ENCODE measurements around the gene TIPRL.

Gene TIPRL

GRCh38 chr1:168216171-168216570 is 37.4 kb downstream of the TIPRL start:
- no peak for DNase-seq (ENCODE audit: low spot score)

- DNase-seq (ENCODE audit: low spot score), result no peak
These were observed 38.9 kb downstream of the TIPRL start for GRCh38 chr1:168217664-168218063.

GRCh38 chr1:168218658-168219057 is 39.9 kb downstream of the TIPRL start:
- DNase-seq (ENCODE audit: low spot score), result no peak

DNA sequence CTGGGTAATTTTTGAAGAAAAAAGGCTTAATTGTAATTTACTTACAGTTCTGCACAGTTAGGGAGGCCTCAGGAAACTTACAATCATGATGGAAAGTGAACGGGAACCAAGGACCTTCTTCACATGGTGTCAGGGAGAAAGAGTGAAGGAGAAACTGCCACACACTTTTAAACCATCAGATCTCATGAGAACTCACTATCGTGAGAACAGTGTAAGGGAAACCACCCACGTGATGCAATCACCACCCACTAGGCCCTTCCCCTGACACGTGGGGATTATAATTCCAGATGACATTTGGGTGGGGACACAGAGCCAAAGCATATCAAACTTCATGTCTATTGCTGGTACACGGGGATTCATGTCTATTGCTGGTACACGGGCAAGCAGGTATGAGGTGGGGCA is 41.7 kb downstream of the TIPRL start:
- DNase-seq (ENCODE audit: low spot score), result no peak

GRCh38 chr1:168221275-168221674 is 42.5 kb downstream of the TIPRL start:
- DNase-seq (ENCODE audit: low spot score), result no peak

- no peak for DNase-seq (ENCODE audit: low spot score)
These were observed 44.5 kb downstream of the TIPRL start for GRCh38 chr1:168223261-168223660.

GRCh38 chr1:168223681-168224540 is 45.1 kb downstream of the TIPRL start:
- DNase-seq (ENCODE audit: low spot score), result no peak

DNA sequence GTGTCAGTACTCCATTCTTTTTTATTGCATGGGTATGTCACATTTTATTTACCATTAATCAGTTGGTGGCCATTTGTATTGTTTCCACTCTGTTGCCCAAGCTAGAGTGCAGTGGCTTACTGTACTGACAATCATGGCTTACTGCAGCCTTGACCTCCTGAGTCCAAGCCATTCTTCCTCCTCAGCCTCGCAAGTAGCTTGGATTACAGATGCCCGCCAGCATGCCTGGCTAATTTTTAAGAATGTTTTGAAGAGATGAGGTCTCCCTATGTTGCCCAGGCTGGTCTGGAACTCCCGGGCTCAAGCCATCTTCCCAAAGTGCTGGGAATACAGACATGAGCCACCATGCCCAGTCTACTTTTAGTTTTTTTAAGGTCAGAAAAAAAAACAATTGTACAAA is 46.2 kb downstream of the TIPRL start:
- no peak for DNase-seq (ENCODE audit: low spot score)

DNA sequence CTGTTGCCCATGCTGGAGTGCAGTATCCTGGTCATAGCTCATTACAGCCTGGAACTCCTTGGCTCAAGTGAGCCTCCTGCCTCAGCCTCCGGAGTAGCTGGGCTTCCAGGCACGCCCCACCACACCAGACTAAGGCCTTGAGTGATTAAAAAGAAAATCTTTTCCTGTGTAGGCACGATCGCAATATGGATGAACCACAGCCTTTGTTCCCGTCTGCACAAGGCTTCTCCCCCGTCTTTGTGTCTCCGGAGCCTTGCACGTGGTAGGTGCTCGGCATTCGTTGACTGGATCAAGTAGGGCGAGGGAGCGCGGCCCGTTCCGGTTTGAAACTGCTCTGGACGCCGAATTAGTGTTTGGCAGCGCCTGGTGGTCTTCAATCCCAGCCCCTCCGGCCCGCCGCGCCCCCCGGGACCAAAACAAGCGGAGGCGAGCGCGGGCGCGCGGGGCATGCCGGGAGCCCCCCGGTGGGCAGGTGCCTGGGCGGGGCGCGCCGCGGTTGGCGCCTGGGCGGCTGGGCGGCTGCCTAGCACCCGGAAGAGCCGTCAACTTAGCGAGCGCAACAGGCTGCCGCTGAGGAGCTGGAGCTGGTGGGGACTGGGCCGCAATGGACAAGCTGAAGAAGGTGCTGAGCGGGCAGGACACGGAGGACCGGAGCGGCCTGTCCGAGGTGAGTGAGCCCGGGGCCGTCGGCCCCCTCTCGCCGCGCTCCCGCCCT is 46.9 kb downstream of the TIPRL start, which contains the start of gene SFT2D2:
Gene SFT2D2, plus strand, starts transcription at position 529 of the 715 bp plus-strand sequence. Its CDS starts 76 bp downstream, at position 605.
- peak; percentile 95 for DNase-seq (ENCODE audit: low spot score)

GRCh38 chr1:168227620-168228019 is 48.9 kb downstream of the TIPRL start:
- peak; percentile 37 for DNase-seq (ENCODE audit: low spot score)

DNA sequence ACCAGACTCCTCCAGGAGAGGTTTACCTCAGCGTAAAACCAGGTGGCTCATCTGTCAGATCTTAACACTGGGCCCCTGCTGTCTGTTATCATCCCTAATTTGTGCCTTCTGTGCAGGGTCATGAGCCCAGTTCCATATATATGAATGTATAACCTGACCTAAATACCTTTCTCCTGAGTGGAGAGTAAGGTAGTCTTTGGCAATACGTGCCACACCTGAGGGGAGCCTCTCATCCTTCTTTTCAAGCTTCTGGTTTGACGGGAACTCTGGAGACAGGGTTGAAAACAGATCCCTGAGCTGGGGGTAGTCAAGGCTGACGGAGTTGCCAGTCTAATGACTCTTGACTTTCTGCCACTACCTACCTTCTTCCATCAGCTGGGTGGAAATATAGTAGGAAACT is 51.1 kb downstream of the TIPRL start:
- no peak for DNase-seq (ENCODE audit: low spot score)

- DNase-seq (ENCODE audit: low spot score), result no peak
These were observed 51.9 kb downstream of the TIPRL start for GRCh38 chr1:168230709-168231108.

GRCh38 chr1:168234846-168235547 is 56.2 kb downstream of the TIPRL start:
- peak; percentile 62 for DNase-seq (ENCODE audit: low spot score)

DNA sequence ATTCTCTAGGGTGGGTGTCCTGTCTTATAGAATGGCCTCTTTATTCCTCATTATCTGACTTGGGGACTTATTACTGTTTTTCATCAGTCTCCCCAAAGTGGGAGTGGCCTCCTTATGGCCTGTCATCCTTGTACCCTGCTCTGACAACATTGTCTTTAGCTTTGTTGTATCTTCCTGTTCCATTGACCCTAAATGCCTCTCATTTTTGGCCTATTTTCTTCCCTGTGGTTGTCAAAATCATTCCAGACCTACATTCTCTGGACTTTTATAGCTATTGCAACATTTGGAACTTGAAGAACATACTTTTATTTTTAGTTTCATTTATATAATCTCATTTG is 56.8 kb downstream of the TIPRL start:
- DNase-seq (ENCODE audit: low spot score), result peak; percentile 70

- DNase-seq (ENCODE audit: low spot score), result no peak
These were observed 57.2 kb downstream of the TIPRL start for GRCh38 chr1:168235937-168236336.

DNA sequence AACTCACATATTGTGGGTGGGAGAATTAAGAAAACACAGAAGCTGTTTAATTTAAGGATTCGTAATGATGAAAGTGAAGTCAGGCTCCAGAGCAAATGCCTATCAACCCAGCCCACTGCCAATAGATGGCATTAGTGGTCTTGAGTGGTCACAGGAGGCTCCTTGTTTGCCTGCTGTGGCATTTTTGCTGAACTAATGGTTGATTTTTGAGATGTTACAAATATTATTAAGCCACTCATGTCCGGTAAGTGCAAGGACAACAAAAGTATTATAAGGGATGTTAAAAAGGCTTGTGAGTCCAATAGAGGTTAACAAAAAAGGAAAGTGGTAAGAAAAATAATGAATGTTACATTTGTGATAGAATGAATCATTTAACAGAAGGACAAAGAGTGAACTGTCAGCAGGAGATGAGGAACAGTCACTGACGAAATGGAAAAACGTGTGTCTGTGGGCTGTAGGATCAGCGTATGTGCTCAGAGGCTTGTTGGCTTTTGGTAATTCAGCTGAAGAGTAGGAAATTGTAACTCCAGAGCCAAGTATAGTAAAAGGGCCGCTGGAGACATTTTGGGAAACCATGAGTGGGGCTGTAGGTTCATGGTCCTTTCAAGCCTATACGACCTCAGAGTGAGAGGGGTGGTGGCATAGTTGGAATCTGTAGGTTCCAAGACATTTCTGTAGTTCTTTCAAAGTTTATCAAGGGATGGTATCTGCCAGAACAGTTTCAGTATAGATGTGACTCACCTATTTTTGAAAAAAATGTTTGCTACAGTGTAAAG is 58.3 kb downstream of the TIPRL start:
- no peak for DNase-seq (ENCODE audit: low spot score)

DNA sequence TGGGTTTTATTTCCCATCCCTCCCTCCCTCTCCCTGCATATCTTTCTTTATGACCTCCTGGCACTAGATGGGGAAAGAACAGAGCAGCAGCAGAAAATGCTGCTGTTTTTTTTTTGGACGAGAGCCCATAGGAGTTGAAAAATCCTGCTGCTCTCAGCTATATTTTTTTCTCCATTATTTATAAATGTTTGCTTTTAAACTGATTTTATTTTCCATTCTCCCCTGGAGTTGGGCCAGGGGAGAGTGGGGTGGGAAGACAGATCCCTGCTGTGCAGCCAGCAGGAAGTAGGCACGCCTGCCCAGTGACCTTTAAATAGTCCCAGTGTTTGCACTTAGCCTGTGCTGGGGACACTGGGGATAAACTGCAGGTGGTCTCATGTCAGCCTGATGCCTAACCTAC is 64.4 kb downstream of the TIPRL start:
- DNase-seq (ENCODE audit: low spot score), result no peak

- DNase-seq (ENCODE audit: low spot score), result no peak
These were observed 65.0 kb downstream of the TIPRL start for GRCh38 chr1:168243636-168244212.

GRCh38 chr1:168245042-168245441 is 66.3 kb downstream of the TIPRL start:
- no peak for DNase-seq (ENCODE audit: low spot score)

- no peak for DNase-seq (ENCODE audit: low spot score)
These were observed 67.7 kb downstream of the TIPRL start for GRCh38 chr1:168246506-168246905.
